Pulmonary artery endothelial cell (primary cell): ENCODE measurements around the gene PRCD. TPM values are rescaled to one million over a fixed set of nuclear protein-coding genes. Genes with fewer than 3 reads are reported as not detected.
"Not testable (repeated sequence)": the region's sequence is repeated elsewhere in the genome, so short reads cannot be mapped to it uniquely, and the experiment has no call there.

Source experiments
- DNase-seq: peaks from one replicate; pipeline ENCODE4 v3.0.0-alpha.2; 2011; ENCODE audit warnings: low read depth, low spot score
- total RNA-seq: library from RNA; depleted of rRNA; stranded (reverse); fragments of >200 nt; gene quantifications from 2 replicates; pipeline ENCODE4 v1.2.3, GENCODE V29; 2014

Gene PRCD
- total RNA-seq, 1 donor from 2014 or later, result 0.20 TPM

GRCh38 chr17:76554131-76554530 lies 14.3 kb downstream of the PRCD start:
- no peak for DNase-seq

GRCh38 chr17:76556765-76557367 lies 17.0 kb downstream of the PRCD start:
- DNase-seq, result no peak

GRCh38 chr17:76557368-76558197 lies 17.7 kb downstream of the PRCD start:
- peak; percentile 84 for DNase-seq

DNA sequence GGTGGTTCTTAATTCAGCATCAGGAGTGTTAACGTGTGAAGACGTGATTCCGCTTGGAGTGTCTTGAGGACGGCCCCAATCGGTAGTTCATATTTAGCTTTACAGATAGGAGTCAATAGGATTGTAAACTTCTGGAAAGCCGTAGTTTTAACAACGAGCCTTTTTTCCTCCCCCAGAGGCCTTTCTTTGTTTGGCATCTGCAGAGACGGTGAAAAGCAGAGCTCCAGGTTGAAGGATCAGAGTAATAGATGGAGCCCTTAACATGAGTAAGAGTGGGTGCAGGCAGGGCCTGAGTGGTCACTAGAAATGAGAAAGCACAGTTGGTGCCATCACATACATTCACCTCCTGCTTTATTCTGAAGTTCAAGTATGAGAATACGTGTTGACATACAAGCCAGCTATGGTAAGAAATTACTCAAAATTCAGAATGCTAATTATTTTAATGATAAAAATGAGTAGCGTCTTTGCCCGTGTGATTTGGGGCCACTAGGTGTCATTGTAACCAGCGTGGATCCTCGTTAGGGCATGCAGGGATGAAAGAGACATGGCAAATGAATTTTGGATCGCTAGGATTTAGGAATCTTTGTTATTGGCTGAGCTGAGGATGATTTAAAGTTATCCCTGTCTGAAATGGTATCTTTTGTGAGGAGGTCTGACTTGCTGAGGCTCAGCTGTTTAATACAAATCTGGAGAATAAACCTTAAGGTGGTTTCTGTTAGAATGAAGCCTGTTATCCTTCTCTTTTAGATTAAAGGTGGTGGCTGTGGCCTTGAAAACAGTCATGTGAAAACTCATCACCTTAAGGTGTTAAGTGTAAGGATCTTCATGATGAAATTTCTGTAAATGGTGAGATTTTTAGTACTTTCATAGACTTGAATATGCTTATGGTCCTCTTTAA lies 18.6 kb downstream of the PRCD start:
- DNase-seq, result no peak

DNA sequence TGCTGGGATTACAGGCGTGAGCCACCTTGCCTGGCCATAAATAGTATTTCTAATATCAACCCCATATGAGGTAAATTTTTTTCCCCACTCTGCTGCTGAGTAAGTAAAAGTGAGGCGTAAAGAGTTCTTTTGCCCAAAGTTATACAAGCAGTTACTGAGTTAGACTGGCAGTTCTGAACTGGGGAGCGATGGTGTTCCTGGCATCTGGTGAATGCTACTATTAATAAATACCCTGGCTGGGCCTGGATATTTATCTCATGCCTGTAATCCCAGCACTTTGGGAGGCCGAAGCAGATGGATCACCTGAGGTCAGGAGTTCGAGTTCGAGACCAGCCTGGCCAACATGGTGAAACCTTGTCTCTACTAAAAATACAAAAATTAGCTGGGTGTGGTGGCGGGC lies 19.6 kb downstream of the PRCD start:
- not testable (repeated sequence) for DNase-seq

DNA sequence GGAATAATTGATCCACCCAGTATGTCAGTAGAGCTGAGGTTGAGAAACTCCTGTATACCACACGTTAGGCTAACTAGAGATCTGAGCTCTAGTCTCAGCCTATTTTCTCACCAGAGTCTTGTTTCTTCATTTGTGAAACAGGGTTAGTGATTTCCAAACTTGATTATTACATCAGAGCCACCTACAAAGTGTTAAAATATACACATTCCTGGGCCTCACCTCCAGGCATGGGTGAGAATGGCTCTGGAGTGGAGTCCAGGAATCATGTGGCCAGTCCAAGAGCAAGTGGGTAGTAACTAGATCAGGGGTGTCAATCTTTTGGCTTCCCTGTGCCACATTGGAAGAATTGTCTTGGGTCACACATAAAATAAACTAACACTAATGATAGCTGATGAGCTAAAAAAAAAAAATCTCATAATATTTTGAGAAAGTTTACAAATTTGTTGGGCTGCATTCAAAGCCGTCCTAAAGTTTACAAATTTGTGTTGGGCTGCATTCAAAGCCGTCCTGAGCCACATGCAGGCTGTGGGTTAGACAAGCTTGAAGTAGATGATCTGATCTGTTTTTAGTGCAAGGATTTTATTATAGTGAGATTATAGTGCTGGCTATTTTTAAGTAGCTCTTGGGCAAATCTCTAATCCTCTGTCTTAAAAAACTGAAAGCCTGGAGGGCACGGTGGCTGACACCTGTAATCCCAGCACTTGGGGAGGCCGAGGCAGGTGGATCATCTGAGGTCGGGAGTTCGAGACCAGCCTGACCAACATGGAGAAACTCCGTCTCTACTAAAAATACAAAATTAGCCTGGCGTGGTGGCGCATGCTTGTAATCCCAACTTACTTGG lies 20.4 kb downstream of the PRCD start:
- DNase-seq, result no peak

GRCh38 chr17:76560877-76561221 lies 21.0 kb downstream of the PRCD start:
- DNase-seq, result no peak

GRCh38 chr17:76561332-76561731 lies 21.5 kb downstream of the PRCD start:
- peak; percentile 63 for DNase-seq

GRCh38 chr17:76561799-76562268 lies 22.0 kb downstream of the PRCD start:
- DNase-seq, result no peak

GRCh38 chr17:76562734-76563148 lies 22.9 kb downstream of the PRCD start:
- no peak for DNase-seq

DNA sequence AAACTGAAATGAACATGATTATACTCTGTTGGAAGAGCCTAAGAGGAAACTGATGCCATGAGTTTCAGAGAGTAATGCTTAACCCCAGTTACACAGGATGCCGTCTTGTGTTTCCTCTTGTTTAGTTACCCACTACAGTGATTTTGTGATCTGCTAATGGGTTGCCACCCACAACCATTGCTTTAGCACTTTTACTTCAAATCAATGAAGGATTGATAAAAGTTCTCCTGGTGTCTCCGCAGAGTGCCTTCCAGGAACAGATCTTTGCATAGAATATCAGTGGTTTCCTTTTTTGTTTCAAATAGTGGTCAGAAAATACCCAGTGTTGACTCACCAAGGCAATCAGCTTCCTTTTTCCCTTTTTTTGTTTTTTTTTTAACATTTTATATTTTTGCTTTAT lies 23.5 kb downstream of the PRCD start:
- DNase-seq, result not testable (repeated sequence)

DNA sequence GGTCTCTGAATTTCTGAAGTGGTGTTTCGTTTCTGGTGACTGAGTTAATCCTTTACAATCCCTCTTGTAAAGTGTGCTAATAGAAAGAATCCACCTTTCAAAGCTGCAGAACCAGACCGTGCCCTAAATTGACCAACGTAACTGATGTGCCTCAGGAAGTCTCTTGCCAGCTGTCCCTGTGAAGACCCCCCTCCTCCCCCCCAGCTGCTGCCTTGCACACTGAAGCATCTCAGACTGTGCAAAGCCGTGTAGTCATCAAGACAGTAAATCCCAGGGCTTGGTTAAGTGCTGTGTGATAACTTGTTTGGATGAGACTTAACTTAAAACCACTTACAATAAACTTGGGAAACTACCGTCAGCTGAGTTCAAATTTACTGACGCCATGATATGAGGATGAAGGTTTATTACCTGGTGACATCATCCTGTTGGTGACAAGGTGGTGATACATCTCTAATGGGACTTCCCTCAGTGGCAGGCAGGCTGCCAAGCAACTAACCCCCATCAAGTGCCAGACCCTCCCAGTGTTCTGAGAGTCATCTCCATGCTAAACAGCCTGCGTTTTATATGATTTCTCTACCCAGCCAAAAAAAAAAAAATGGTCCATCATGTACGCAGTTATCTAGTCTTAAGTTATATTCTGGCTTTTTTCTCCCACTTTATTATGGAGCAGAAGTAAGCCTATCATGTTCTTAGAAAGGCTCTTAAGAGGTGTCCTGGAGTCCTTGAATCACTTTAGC lies 25.3 kb downstream of the PRCD start:
- not testable (repeated sequence) for DNase-seq

GRCh38 chr17:76565728-76566612 lies 26.1 kb downstream of the PRCD start:
- no peak for DNase-seq

GRCh38 chr17:76566613-76566943 lies 26.7 kb downstream of the PRCD start:
- DNase-seq, result no peak

DNA sequence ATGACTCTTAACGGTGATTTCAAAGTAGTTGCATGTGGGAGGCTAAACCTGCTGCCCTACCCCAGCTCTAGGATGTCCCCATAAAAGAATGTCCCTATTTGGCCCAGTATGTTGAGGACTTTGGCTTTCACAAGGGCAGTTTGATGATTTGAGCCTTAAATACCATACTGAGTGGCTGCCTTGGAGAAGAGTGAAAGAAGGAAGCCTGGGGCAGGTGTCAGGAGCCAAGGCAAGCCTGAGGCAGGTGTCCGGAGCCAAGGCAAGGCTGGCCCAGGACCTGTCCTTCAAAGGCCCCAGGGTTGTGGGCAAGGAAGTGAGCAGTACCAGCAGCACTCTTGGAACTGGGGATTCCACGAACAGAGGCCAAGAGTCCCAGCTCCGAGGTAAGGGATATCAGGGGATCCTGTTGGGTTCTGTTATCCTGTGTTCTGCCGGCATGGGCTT lies 27.2 kb downstream of the PRCD start:
- no peak for DNase-seq

DNA sequence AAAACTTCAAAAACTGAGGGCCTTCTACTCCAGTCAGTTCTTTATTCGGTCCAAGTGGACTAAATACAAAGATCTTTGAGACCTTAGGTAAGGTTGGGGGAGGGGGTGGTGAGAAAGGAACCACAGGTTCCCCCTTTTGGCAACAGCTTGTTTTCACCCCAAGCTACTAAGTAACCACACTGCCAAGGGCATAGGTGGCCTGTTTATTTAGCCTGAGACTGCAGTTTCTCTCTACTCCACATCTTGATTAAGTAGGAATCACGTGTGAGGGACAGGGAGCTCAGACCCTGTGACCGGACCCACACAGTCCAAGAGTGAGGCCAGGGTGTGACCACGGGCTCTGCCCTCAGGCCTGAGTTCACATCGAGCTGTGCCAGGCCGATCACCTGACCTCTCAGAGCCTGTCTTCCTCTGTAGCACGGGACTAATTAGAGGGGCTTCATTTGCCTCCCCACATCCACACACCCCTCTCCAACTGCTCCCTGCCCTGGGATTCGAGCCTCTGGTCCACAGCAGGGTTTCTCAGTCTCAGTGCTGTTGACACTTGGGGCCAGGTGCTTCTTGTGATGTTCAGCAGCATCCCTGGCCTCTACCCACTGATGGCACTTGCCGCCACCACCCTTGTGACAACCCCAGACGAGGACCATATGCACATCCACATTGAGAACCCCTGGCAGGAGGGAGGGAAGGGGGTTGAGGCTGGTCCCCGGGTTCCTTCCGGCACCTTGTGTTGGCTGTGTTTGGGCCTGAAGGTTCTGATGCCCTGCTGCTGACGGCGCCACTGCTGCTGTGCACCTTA lies 28.0 kb downstream of the PRCD start:
- no peak for DNase-seq

DNA sequence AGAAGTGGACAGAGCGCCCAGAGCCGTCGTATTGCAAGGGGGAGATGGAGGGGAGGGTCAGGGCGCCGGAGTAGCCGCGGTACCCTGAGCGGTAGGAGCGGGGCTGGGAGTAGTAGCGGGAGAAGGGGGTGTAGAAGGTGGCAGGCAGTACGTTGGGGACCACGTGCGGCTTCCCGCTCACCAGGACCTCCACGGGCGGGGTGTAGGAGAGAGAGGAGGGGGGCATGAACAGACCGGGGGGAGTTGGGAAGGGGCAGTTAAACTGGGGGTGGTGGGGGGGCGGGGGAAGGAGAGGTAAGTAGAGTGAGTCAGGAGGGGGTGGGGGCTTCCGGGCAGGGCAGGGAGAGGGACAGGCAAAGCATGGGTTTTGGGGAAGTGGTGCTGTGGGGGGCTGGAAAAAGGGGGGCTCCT lies 29.0 kb downstream of the PRCD start:
- DNase-seq, result no peak

DNA sequence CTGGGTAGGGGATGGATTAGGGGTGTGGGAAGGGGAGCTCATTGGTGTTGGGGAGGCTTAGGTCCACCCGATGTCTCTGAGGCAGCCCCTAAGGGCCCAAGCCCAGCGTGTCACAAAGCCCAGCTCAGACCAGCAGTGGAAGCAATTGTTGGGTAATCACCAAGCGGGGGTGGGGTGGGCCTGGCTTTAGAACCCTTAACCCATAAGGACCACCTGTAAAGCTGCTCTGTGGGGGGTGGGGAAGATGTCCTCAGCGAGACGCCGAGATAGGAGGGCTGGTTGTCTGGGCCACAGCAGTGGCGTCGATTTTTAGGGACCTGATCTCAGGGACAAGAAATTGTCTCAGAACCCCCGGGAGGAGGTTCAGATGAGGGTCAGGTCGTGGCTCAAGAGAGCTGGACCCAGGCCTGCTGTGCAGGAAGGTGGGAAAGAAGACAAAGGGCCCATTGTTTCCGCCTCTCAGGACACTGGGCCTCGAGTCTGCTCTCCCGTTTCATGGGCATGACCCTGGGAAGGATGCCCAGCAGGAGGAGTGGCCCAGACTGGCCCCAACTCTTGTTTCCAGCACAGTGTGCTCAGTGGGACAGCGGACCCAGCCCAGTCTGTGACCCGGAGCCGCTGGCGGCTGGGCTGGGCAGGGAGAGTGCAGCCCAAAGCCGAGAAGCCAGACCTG lies 29.9 kb downstream of the PRCD start:
- DNase-seq, result no peak
